Measurements from ENCODE around the gene ARFGAP2.

ARFGAP2 gene

DNA sequence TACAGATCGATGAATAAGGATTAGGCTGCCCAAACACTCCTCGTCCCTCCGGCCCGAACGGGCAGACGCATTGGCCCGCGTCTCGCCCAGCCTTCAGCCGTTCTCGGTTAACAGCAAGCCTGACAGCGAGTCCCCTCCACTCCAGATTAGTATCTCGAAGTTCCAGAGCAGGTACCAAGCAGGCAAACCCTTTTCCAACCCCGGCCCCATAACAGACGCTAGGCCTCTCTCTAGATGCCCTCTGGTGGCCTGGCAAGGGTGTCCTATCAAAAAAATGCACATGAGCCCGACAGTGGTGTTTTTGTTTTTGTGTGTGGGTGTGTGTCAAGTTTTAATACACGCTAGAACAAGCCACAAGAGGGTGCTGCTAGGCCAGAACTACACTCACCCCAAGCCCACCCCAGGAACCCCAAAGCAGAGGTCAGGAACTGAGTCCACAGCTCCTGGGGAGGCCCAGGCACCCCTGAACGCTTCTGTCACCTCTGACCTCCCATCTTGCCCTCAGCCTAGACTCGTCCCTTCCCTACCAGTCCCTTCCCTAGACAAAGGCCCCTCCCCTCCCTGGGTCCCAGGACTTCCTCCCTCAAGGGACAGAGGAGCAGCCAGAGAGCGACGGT is 658 bp upstream of the ARFGAP2 start (continued):
- TF ChIP-seq, protein P1, sequence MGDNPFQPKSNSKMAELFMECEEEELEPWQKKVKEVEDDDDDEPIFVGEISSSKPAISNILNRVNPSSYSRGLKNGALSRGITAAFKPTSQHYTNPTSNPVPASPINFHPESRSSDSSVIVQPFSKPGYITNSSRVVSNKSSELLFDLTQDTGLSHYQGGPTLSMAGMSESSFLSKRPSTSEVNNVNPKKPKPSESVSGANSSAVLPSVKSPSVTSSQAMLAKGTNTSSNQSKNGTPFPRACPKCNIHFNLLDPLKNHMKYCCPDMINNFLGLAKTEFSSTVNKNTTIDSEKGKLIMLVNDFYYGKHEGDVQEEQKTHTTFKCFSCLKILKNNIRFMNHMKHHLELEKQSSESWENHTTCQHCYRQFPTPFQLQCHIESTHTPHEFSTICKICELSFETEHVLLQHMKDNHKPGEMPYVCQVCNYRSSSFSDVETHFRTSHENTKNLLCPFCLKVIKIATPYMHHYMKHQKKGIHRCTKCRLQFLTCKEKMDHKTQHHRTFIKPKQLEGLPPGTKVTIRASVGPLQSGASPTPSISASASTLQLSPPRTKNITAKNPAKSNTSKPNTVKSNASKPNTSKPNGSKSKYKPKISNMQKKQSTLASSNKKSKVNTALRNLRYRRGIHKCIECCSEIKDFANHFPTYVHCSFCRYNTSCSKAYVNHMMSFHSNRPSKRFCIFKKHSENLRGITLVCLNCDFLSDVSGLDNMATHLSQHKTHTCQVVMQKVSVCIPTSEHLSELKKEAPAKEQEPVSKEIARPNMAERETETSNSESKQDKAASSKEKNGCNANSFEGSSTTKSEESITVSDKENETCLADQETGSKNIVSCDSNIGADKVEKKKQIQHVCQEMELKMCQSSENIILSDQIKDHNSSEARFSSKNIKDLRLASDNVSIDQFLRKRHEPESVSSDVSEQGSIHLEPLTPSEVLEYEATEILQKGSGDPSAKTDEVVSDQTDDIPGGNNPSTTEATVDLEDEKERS (tag by site-specific recombination; IDR thresholded peaks at IDR 0.05), result no peak
- 0 out of 2 replicates have a peak, but pooled peaks have one; percentile 40 for TF ChIP-seq ZBTB7A (tag by site-specific recombination; IDR thresholded peaks at IDR 0.05; ENCODE audit: low read depth)
- TF ChIP-seq ZNF692 (tag by site-specific recombination; IDR thresholded peaks at IDR 0.05), result 0 out of 2 replicates have a peak, but pooled peaks have one; percentile 16
- TF ChIP-seq GLI2 (tag by site-specific recombination; IDR thresholded peaks at IDR 0.05; ENCODE audit: borderline replicate concordance, low read depth), result no peak
- peak; percentile 30; the same call in 1 of the 2 replicates for TF ChIP-seq PATZ1 (tag by site-specific recombination; IDR thresholded peaks at IDR 0.05)
- TF ChIP-seq KLF7 (tag by site-specific recombination; IDR thresholded peaks at IDR 0.05; ENCODE audit: borderline replicate concordance), result no peak
- TF ChIP-seq ZNF239 (tag by site-specific recombination; IDR thresholded peaks at IDR 0.05), result no peak

DNA sequence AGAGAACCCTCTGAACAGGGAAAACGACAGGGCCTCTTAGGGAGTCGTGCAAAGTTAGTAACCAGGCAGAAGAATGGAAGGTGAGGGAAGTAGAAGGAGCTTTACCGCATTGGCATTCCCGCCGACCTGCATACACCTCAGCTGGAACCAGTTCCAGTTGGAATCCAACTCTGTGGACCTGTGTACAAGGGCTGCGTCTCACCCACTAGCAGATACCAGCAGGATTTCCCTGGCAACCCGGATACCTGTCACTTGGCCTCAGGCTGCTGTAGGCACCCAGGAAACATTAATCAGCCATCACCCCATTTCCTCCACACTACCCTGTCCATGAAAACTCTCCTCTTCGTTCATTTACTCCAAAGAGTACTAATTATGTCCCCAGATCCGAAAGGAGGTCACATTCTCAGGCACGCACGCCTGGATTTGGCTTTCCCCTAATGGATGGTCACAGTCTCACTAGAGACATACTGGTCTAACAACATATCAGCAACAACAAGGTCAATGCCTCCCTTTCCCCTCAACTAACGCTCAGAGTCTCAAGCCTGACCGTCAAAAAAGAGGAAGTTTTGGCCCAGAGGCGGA is 842 bp downstream of the ARFGAP2 start:
- POLR2A ChIA-PET, result interaction anchor here (4.4 kb wide), 1 partner anchor 39 kb away, joined by 45 read pairs; the partner anchor contains the start of gene DDB2
- Histone ChIP-seq H3K27ac (ENCODE audit: extremely low read depth, low read depth, low read length) (peak overlapping the region; percentile 70; the same call in 1 of the 2 replicates), H3K4me1 (ENCODE audit: control insufficient read depth, insufficient read depth, low read length) (no peaks in the 10 kb centered on the region), H3K36me3 (ENCODE audit: control insufficient read depth in 2 of 2, insufficient read depth in 1 of 2, low read length in 2 of 2) (peaks cover 0 to 79% of the 10 kb centered on the region in 2 experiments; a peak in 2 of 3 replicates), H3K4me3 (ENCODE audit: low read depth, low read length) (peak overlapping the region; percentile 97), H3K9me3 (ENCODE audit: control insufficient read depth, insufficient read depth, low read depth, low read length) (no peaks in the 10 kb centered on the region)
- CTCF ChIA-PET, result interaction anchor here (0.7 kb wide), 2 partner anchors 84 to 349 kb away, joined by 3 read pairs; no protein-coding TSS in a partner anchor
- TF ChIP-seq, protein P2, sequence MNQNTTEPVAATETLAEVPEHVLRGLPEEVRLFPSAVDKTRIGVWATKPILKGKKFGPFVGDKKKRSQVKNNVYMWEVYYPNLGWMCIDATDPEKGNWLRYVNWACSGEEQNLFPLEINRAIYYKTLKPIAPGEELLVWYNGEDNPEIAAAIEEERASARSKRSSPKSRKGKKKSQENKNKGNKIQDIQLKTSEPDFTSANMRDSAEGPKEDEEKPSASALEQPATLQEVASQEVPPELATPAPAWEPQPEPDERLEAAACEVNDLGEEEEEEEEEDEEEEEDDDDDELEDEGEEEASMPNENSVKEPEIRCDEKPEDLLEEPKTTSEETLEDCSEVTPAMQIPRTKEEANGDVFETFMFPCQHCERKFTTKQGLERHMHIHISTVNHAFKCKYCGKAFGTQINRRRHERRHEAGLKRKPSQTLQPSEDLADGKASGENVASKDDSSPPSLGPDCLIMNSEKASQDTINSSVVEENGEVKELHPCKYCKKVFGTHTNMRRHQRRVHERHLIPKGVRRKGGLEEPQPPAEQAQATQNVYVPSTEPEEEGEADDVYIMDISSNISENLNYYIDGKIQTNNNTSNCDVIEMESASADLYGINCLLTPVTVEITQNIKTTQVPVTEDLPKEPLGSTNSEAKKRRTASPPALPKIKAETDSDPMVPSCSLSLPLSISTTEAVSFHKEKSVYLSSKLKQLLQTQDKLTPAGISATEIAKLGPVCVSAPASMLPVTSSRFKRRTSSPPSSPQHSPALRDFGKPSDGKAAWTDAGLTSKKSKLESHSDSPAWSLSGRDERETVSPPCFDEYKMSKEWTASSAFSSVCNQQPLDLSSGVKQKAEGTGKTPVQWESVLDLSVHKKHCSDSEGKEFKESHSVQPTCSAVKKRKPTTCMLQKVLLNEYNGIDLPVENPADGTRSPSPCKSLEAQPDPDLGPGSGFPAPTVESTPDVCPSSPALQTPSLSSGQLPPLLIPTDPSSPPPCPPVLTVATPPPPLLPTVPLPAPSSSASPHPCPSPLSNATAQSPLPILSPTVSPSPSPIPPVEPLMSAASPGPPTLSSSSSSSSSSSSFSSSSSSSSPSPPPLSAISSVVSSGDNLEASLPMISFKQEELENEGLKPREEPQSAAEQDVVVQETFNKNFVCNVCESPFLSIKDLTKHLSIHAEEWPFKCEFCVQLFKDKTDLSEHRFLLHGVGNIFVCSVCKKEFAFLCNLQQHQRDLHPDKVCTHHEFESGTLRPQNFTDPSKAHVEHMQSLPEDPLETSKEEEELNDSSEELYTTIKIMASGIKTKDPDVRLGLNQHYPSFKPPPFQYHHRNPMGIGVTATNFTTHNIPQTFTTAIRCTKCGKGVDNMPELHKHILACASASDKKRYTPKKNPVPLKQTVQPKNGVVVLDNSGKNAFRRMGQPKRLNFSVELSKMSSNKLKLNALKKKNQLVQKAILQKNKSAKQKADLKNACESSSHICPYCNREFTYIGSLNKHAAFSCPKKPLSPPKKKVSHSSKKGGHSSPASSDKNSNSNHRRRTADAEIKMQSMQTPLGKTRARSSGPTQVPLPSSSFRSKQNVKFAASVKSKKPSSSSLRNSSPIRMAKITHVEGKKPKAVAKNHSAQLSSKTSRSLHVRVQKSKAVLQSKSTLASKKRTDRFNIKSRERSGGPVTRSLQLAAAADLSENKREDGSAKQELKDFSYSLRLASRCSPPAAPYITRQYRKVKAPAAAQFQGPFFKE (tag by site-specific recombination; IDR thresholded peaks at IDR 0.05; ENCODE audit: borderline replicate concordance), result no peak
- TF ChIP-seq ZNF704 (tag by site-specific recombination; IDR thresholded peaks at IDR 0.05) (no peak), EGR2 (tag by site-specific recombination; IDR thresholded peaks at IDR 0.05; ENCODE audit: low read depth) (no peak), YY2 (tag by site-specific recombination; IDR thresholded peaks at IDR 0.05) (no peak), ZNF580 (tag by site-specific recombination; IDR thresholded peaks at IDR 0.05) (no peak), OSR2 (tag by site-specific recombination; IDR thresholded peaks at IDR 0.05) (no peak), ZNF175 (tag by site-specific recombination; IDR thresholded peaks at IDR 0.05) (no peak), ZNF514 (tag by site-specific recombination; IDR thresholded peaks at IDR 0.05) (no peak), FEZF1 (tag by site-specific recombination; IDR thresholded peaks at IDR 0.05) (no peak), SP7 (tag by site-specific recombination; IDR thresholded peaks at IDR 0.05) (no peak)
- TF ChIP-seq, protein P3, sequence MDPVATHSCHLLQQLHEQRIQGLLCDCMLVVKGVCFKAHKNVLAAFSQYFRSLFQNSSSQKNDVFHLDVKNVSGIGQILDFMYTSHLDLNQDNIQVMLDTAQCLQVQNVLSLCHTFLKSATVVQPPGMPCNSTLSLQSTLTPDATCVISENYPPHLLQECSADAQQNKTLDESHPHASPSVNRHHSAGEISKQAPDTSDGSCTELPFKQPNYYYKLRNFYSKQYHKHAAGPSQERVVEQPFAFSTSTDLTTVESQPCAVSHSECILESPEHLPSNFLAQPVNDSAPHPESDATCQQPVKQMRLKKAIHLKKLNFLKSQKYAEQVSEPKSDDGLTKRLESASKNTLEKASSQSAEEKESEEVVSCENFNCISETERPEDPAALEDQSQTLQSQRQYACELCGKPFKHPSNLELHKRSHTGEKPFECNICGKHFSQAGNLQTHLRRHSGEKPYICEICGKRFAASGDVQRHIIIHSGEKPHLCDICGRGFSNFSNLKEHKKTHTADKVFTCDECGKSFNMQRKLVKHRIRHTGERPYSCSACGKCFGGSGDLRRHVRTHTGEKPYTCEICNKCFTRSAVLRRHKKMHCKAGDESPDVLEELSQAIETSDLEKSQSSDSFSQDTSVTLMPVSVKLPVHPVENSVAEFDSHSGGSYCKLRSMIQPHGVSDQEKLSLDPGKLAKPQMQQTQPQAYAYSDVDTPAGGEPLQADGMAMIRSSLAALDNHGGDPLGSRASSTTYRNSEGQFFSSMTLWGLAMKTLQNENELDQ (tag by site-specific recombination; IDR thresholded peaks at IDR 0.05; ENCODE audit: low read depth), result no peak

Measured in HEK293 (cell line).